SK-N-SH (cell line): ENCODE data around the gene CRTC2. TPM values are rescaled to one million over a fixed set of nuclear protein-coding genes. Genes with fewer than 3 reads are reported as not detected.

ENCODE experiments used
- CTCF ChIA-PET: fragments of 300-600, 350-600 bp; formaldehyde crosslinking; extraction: SDS; loops from one replicate; lab custom pipeline; 2021; lab: Yijun Ruan, JAX
- POLR2A ChIA-PET: fragments of 350-600 bp; sonication (Branson Sonifier 250); formaldehyde crosslinking; extraction: SDS; loops from one replicate; lab custom pipeline; 2020; ENCODE audit warnings: antibody characterized with exemption, inconsistent platforms; lab: Yijun Ruan, JAX
- DNase-seq: peaks from one replicate; pipeline ENCODE4 v3.0.0; 2012
- H2AFZ ChIP-seq: fragments of 200-600 bp; sonication (generic); 2 replicates; pipeline ENCODE4 v1.8.1; 2016; ENCODE audit warnings: antibody characterized with exemption, mild to moderate bottlenecking, low read depth
- H3F3A ChIP-seq: fragments of 200-600 bp; sonication (generic); replicated peaks from 2 replicates; pipeline ENCODE3; 2016; ENCODE audit warnings: antibody characterized with exemption, mild to moderate bottlenecking; ENCODE audit not compliant: insufficient read depth
- H3K27ac ChIP-seq, 2 experiments: fragments of 200-500 bp in 1 of 2; fragments of 200-600 bp in 1 of 2; sonication (Bioruptor generic) in 1 of 2; sonication (generic), shearing (Covaris generic) in 1 of 2; 2 replicates each; pipeline versions ENCODE4 v1.5.1 to v1.6.1; 2014 to 2016; ENCODE audit warnings: low read depth in 2 of 2, inconsistent platforms in 1 of 2, low read length in 1 of 2, mild to moderate bottlenecking in 1 of 2, mixed read lengths in 1 of 2
- H3K27me3 ChIP-seq: fragments of 200-600 bp; sonication (generic), shearing (Covaris generic); 2 replicates; pipeline ENCODE4 v1.6.1; 2016; ENCODE audit warnings: mixed run types; ENCODE audit not compliant: insufficient read depth
- H3K36me3 ChIP-seq, 2 experiments: fragments of 200-500 bp in 1 of 2; fragments of 200-600 bp in 1 of 2; sonication (Bioruptor generic) in 1 of 2; sonication (generic) in 1 of 2; replicated peaks in 1 of 2; 2 replicates each; pipeline versions ENCODE3 to v1.5.1; 2014 to 2016; ENCODE audit warnings: low read length in 1 of 2, mild to moderate bottlenecking in 1 of 2; ENCODE audit not compliant: insufficient read depth in 2 of 2, control insufficient read depth in 1 of 2
- H3K4me1 ChIP-seq, 2 experiments: fragments of 200-500 bp in 1 of 2; fragments of 200-600 bp in 1 of 2; sonication (Bioruptor generic) in 1 of 2; sonication (generic), shearing (Covaris generic) in 1 of 2; 2 replicates each; pipeline versions ENCODE4 v1.5.1 to v1.6.1; 2014 to 2016; ENCODE audit warnings: low read depth in 1 of 2, low read length in 1 of 2, mixed run types in 1 of 2; ENCODE audit not compliant: insufficient read depth in 2 of 2, control insufficient read depth in 1 of 2
- H3K4me2 ChIP-seq: fragments of 200-600 bp; sonication (generic), shearing (Covaris generic); 2 replicates; pipeline ENCODE4 v1.6.1; 2017; ENCODE audit warnings: mixed run types
- H3K4me3 ChIP-seq, 2 experiments: fragments of 200-500 bp in 1 of 2; fragments of 200-600 bp in 1 of 2; sonication (Bioruptor generic) in 1 of 2; sonication (generic), shearing (Covaris generic) in 1 of 2; 2 replicates each; pipeline versions ENCODE4 v1.5.1 to v1.8.1; 2014 to 2016; ENCODE audit warnings: low read depth in 2 of 2, inconsistent platforms in 1 of 2, low read length in 1 of 2, mild to moderate bottlenecking in 1 of 2, mixed read lengths in 1 of 2, moderate library complexity in 1 of 2
- H3K79me2 ChIP-seq: fragments of 200-600 bp; sonication (generic); 2 replicates; pipeline ENCODE4 v1.8.1; 2017; ENCODE audit warnings: mild to moderate bottlenecking; ENCODE audit not compliant: insufficient read depth
- H3K9ac ChIP-seq: fragments of 200-600 bp; sonication (generic); 2 replicates; pipeline ENCODE4 v1.6.1; 2017; ENCODE audit warnings: mixed run types
- H3K9me2 ChIP-seq: fragments of 200-600 bp; sonication (generic); 2 replicates; pipeline ENCODE4 v1.6.1; 2017; ENCODE audit warnings: mixed run types
- H3K9me3 ChIP-seq: fragments of 200-600 bp; sonication (generic); 2 replicates; pipeline ENCODE4 v1.6.1; 2017; ENCODE audit warnings: mixed run types, mild to moderate bottlenecking, moderate library complexity
- H4K20me1 ChIP-seq: fragments of 200-600 bp; sonication (generic); 2 replicates; pipeline ENCODE4 v1.6.1; 2017; ENCODE audit warnings: mild to moderate bottlenecking, mixed run types; ENCODE audit not compliant: insufficient read depth
- CHD2 ChIP-seq: fragments of 150-350 bp; IDR thresholded peaks from 2 replicates; pipeline ENCODE4 v1.6.1; 2018; ENCODE audit warnings: low read length; ENCODE audit not compliant: partially characterized antibody
- FOXJ3 ChIP-seq: sonication (generic); formaldehyde crosslinking; IDR thresholded peaks from 2 replicates; pipeline ENCODE4 v1.5.1; 2020; ENCODE audit warnings: mild to moderate bottlenecking, missing genetic modification reagents
- IRF3 ChIP-seq: fragments of 150-350 bp; IDR thresholded peaks from 2 replicates; pipeline ENCODE4 v1.6.1; 2016; ENCODE audit warnings: mild to moderate bottlenecking, low read depth, low read length
- JUND ChIP-seq: IDR thresholded peaks from 2 replicates; pipeline ENCODE4 v1.4.0; 2012
- MXI1 ChIP-seq: IDR thresholded peaks from 2 replicates; pipeline ENCODE4 v1.6.1; 2012; ENCODE audit warnings: mild to moderate bottlenecking, low read depth, low read length, improper control_type of control experiment
- NRF1 ChIP-seq: IDR thresholded peaks from 2 replicates; pipeline ENCODE4 v1.6.1; 2012; ENCODE audit warnings: low read depth, mild to moderate bottlenecking, low read length
- PBX3 ChIP-seq: IDR thresholded peaks from 2 replicates; pipeline ENCODE4; 2012
- RAD21 ChIP-seq: IDR thresholded peaks from 2 replicates; pipeline ENCODE4 v1.6.1; 2012; ENCODE audit warnings: mild to moderate bottlenecking, low read length
- RCOR1 ChIP-seq: fragments of 150-350 bp; IDR thresholded peaks from 2 replicates; pipeline ENCODE4 v1.6.1; 2017; ENCODE audit warnings: antibody characterized with exemption, low read length
- SIN3A ChIP-seq: IDR thresholded peaks from 2 replicates; pipeline ENCODE4 v1.6.1; 2012; ENCODE audit warnings: low read depth, mild to moderate bottlenecking, low read length, moderate library complexity, borderline replicate concordance
- TAF1 ChIP-seq: IDR thresholded peaks from 2 replicates; pipeline ENCODE4 v1.6.1; 2012; ENCODE audit warnings: low read depth, mild to moderate bottlenecking, low read length, moderate library complexity, borderline replicate concordance
- TCF12 ChIP-seq: IDR thresholded peaks from 2 replicates; pipeline ENCODE4 v1.4.0; 2012
- TEAD4 ChIP-seq: IDR thresholded peaks from 2 replicates; pipeline ENCODE4 v1.4.0; 2012; ENCODE audit warnings: mild to moderate bottlenecking, borderline replicate concordance; ENCODE audit not compliant: insufficient read depth
- USF2 ChIP-seq: fragments of 150-350 bp; IDR thresholded peaks from 2 replicates; pipeline ENCODE4 v1.6.1; 2017; ENCODE audit warnings: antibody characterized with exemption, low read length, low read depth, borderline replicate concordance
- YY1 ChIP-seq: IDR thresholded peaks from 2 replicates; pipeline ENCODE4 v1.4.0; 2012; ENCODE audit warnings: low read depth, mild to moderate bottlenecking
- ZBTB33 ChIP-seq: IDR thresholded peaks from 2 replicates; pipeline ENCODE4 v1.4.0; 2012; ENCODE audit warnings: low read depth, borderline replicate concordance
- WGBS: methylation state at CpG from one replicate; pipeline ENCODE4 v1.1.6; 2017; ENCODE audit warnings: low lambda C conversion rate; 5-methylcytosine and 5-hydroxymethylcytosine counted together
- polyA plus RNA-seq, 3 experiments: library from polyadenylated mRNA; depleted of rRNA; stranded (reverse); fragments of >200 nt; gene quantifications; 2 replicates each; pipeline ENCODE4 v1.2.3, GENCODE V29; 2012

CRTC2 gene
- polyA plus RNA-seq, 1 of the 3 experiments (the other 2 are of a cell fraction): 25.5 TPM

GRCh38 chr1:153954826-153955225 is 3.6 kb downstream of the CRTC2 start:
- Histone ChIP-seq H2AFZ (no peak overlapping the region), H3K4me3 (no peak overlapping the region), H3K79me2 (peaks cover 60% of the 10 kb centered on the region), H3K9me2 (no peaks in the 10 kb centered on the region), H3K4me2 (no peak overlapping the region), H3K36me3 (peaks cover 9 to 48% of the 10 kb centered on the region in 2 experiments), H3K27me3 (no peaks in the 10 kb centered on the region), H3K4me1 (peaks cover 5 to 39% of the 10 kb centered on the region in 2 experiments; a peak in 3 of 4 replicates), H3K9ac (no peak overlapping the region), H3F3A (peaks cover 10% of the 10 kb centered on the region), H4K20me1 (peaks cover 41% of the 10 kb centered on the region), H3K27ac (no peak overlapping the region), H3K9me3 (no peaks in the 10 kb centered on the region)
- POLR2A ChIA-PET: interaction anchor here (0.9 to 1.0 kb wide), 2 partner anchors 8 to 13 kb away, joined by 3 read pairs; partner anchors contain the start of genes CREB3L4 and DENND4B
- WGBS: 94% methylated on average over 9 of the region's 10 CpGs
- DNase-seq: no peak
- CTCF ChIA-PET: interaction anchor here (1.0 to 5.9 kb wide), 6 partner anchors 9 to 134 kb away, joined by 3 to 51 read pairs (median 5); partner anchors contain the start of genes CREB3L4, DENND4B and RAB13
- TF ChIP-seq RCOR1: no peak
- no peak for TF ChIP-seq PBX3
- no peak for TF ChIP-seq CHD2
- no peak for TF ChIP-seq SIN3A
- no peak for TF ChIP-seq TAF1
- no peak for TF ChIP-seq RAD21
- TF ChIP-seq YY1: no peak
- no peak for TF ChIP-seq ZBTB33
- TF ChIP-seq NRF1: no peak
- no peak for TF ChIP-seq TEAD4
- no peak for TF ChIP-seq USF2
- TF ChIP-seq IRF3: no peak
- TF ChIP-seq FOXJ3 (CRISPR knock-in tag): no peak
- TF ChIP-seq TCF12: no peak
- TF ChIP-seq JUND: no peak
- no peak for TF ChIP-seq MXI1
